Neural progenitor cell (in vitro differentiated cells): ENCODE results near the gene AKR1A1.
A peak's percentile ranks its signal among the peaks of the same experiment; 100 is the strongest.

Experiments used
- CTCF ChIP-seq: fragments of 200-600 bp; sonication (generic); IDR thresholded peaks from 2 replicates; pipeline ENCODE4 v1.5.1; 2017; ENCODE audit warnings: antibody characterized with exemption, mild to moderate bottlenecking
- EZH2 ChIP-seq: fragments of 200-600 bp; sonication (generic); IDR thresholded peaks from 2 replicates; pipeline ENCODE4 v1.6.1; 2017; ENCODE audit warnings: antibody characterized with exemption, mild to moderate bottlenecking, moderate library complexity

- TF ChIP-seq CTCF (peak; percentile 37), EZH2 (no peak)
Observed at GRCh38 chr1:45584351-45585109, 33.9 kb downstream of the AKR1A1 start.
